ENCODE results near the gene EIF4H.
A peak's percentile ranks its signal among the peaks of the same experiment; 100 is the strongest.
"Not testable (repeated sequence)": the region's sequence is repeated elsewhere in the genome, so short reads cannot be mapped to it uniquely, and the experiment has no call there.

The EIF4H gene

GRCh38 chr7:74199551-74200355 lies 25.6 kb downstream of the EIF4H start:
- no peak for DNase-seq (ENCODE audit: low read depth, low spot score)

- DNase-seq (ENCODE audit: low read depth, low spot score), result no peak
These were observed 28.8 kb downstream of the EIF4H start for GRCh38 chr7:74202841-74203556.

- DNase-seq (ENCODE audit: low read depth, low spot score), result no peak
These were observed 29.9 kb downstream of the EIF4H start for GRCh38 chr7:74203956-74204618.

- not testable (repeated sequence) for DNase-seq (ENCODE audit: low read depth, low spot score)
These were observed 31.9 kb downstream of the EIF4H start for GRCh38 chr7:74206052-74206451.

GRCh38 chr7:74206589-74207120 lies 32.5 kb downstream of the EIF4H start:
- DNase-seq (ENCODE audit: low read depth, low spot score), result peak; percentile 40

GRCh38 chr7:74207586-74207985 lies 33.4 kb downstream of the EIF4H start:
- DNase-seq (ENCODE audit: low read depth, low spot score), result no peak

GRCh38 chr7:74208241-74208640 lies 34.1 kb downstream of the EIF4H start:
- DNase-seq (ENCODE audit: low read depth, low spot score), result not testable (repeated sequence)

GRCh38 chr7:74212661-74213060 lies 38.5 kb downstream of the EIF4H start:
- no peak for DNase-seq (ENCODE audit: low read depth, low spot score)

- DNase-seq (ENCODE audit: low read depth, low spot score), result no peak
These were observed 40.9 kb downstream of the EIF4H start for GRCh38 chr7:74214816-74215630.

- DNase-seq (ENCODE audit: low read depth, low spot score), result no peak
These were observed 41.8 kb downstream of the EIF4H start for GRCh38 chr7:74215921-74216320.

GRCh38 chr7:74216361-74216761 lies 42.2 kb downstream of the EIF4H start:
- no peak for DNase-seq (ENCODE audit: low read depth, low spot score)

- no peak for DNase-seq (ENCODE audit: low read depth, low spot score)
These were observed 43.5 kb downstream of the EIF4H start for GRCh38 chr7:74217455-74218342.

GRCh38 chr7:74218343-74218698 lies 44.2 kb downstream of the EIF4H start:
- no peak for DNase-seq (ENCODE audit: low read depth, low spot score)

- no peak for DNase-seq (ENCODE audit: low read depth, low spot score)
These were observed 45.3 kb downstream of the EIF4H start for GRCh38 chr7:74219416-74219815.

- DNase-seq (ENCODE audit: low read depth, low spot score), result no peak
These were observed 46.1 kb downstream of the EIF4H start for GRCh38 chr7:74220229-74220628.

GRCh38 chr7:74221713-74222112 lies 47.6 kb downstream of the EIF4H start:
- no peak for DNase-seq (ENCODE audit: low read depth, low spot score)

- DNase-seq (ENCODE audit: low read depth, low spot score), result no peak
These were observed 48.9 kb downstream of the EIF4H start for GRCh38 chr7:74222851-74223710.

GRCh38 chr7:74223711-74224510 lies 49.8 kb downstream of the EIF4H start:
- no peak for DNase-seq (ENCODE audit: low read depth, low spot score)

GRCh38 chr7:74224511-74224832 lies 50.3 kb downstream of the EIF4H start:
- DNase-seq (ENCODE audit: low read depth, low spot score), result no peak

All from brain pericyte (primary cell).